Trophoblast cell (in vitro differentiated cells and primary cell): ENCODE results near the gene RPL10A.

Source experiments
- DNase-seq, 2 donors: peaks; one replicate each; pipeline ENCODE4 v3.0.0-alpha.2; 2016
- H2AFZ ChIP-seq: 2 replicates; pipeline ENCODE4 v1.6.1; 2013; ENCODE audit warnings: low read length, moderate library complexity, mild to moderate bottlenecking; ENCODE audit not compliant: insufficient read depth, poor library complexity
- H2AK5ac ChIP-seq: 2 replicates; pipeline ENCODE4 v1.6.1; 2013; ENCODE audit warnings: mild to moderate bottlenecking, low read length
- H2BK120ac ChIP-seq: 2 replicates; pipeline ENCODE4 v1.6.1; 2013; ENCODE audit warnings: low read length, mild to moderate bottlenecking, moderate library complexity; ENCODE audit not compliant: insufficient read depth, poor library complexity
- H2BK12ac ChIP-seq: 2 replicates; pipeline ENCODE4 v1.6.1; 2013; ENCODE audit warnings: mild to moderate bottlenecking, low read length, moderate library complexity
- H2BK5ac ChIP-seq: 2 replicates; pipeline ENCODE4 v1.6.1; 2013; ENCODE audit warnings: low read length, low read depth, moderate library complexity, mild to moderate bottlenecking; ENCODE audit not compliant: poor library complexity
- H3K14ac ChIP-seq: 2 replicates; pipeline ENCODE4 v1.6.1; 2013; ENCODE audit warnings: mild to moderate bottlenecking, low read length
- H3K18ac ChIP-seq: 2 replicates; pipeline ENCODE4 v1.6.1; 2013; ENCODE audit warnings: mild to moderate bottlenecking, low read length
- H3K23ac ChIP-seq: 2 replicates; pipeline ENCODE4 v1.6.1; 2013; ENCODE audit warnings: low read length
- H3K27ac ChIP-seq: 2 replicates; pipeline ENCODE4 v1.5.1; 2013; ENCODE audit warnings: low read depth, mild to moderate bottlenecking, inconsistent platforms, low read length, moderate library complexity
- H3K27me3 ChIP-seq: 2 replicates; pipeline ENCODE4 v1.6.1; 2013; ENCODE audit warnings: inconsistent platforms, mild to moderate bottlenecking, low read length, moderate library complexity; ENCODE audit not compliant: insufficient read depth
- H3K36me3 ChIP-seq, 2 experiments: 1 replicate in 1 of 2; 2 replicates in 1 of 2; pipeline ENCODE4 v1.6.1; 2013; ENCODE audit warnings: low read length in 2 of 2, mild to moderate bottlenecking in 2 of 2, moderate library complexity in 1 of 2; ENCODE audit not compliant: insufficient read depth in 2 of 2, control insufficient read depth in 1 of 2
- H3K4ac ChIP-seq: 2 replicates; pipeline ENCODE4 v1.6.1; 2013; ENCODE audit warnings: low read depth, mild to moderate bottlenecking, low read length, moderate library complexity
- H3K4me1 ChIP-seq, 2 experiments: 1 replicate in 1 of 2; 2 replicates in 1 of 2; pipeline ENCODE4 v1.6.1; 2013; ENCODE audit warnings: low read length in 2 of 2, mild to moderate bottlenecking in 2 of 2, moderate library complexity in 1 of 2; ENCODE audit not compliant: insufficient read depth in 2 of 2, control insufficient read depth in 1 of 2
- H3K4me2 ChIP-seq: 2 replicates; pipeline ENCODE4 v1.6.1; 2013; ENCODE audit warnings: inconsistent platforms, mild to moderate bottlenecking, low read length, moderate library complexity
- H3K4me3 ChIP-seq: 2 replicates; pipeline ENCODE4 v1.5.1; 2013; ENCODE audit warnings: mild to moderate bottlenecking, low read depth, low read length, inconsistent platforms
- H3K79me1 ChIP-seq: one replicate; pipeline ENCODE4 v1.6.1; 2013; ENCODE audit warnings: low read length
- H3K79me2 ChIP-seq: 2 replicates; pipeline ENCODE4 v1.6.1; 2013; ENCODE audit warnings: low read length, mild to moderate bottlenecking; ENCODE audit not compliant: control insufficient read depth, insufficient read depth, poor library complexity
- H3K9ac ChIP-seq: 2 replicates; pipeline ENCODE4 v1.6.1; 2013; ENCODE audit warnings: mild to moderate bottlenecking, low read length
- H3K9me3 ChIP-seq: 2 replicates; pipeline ENCODE4 v1.6.1; 2013; ENCODE audit warnings: low read depth, mild to moderate bottlenecking, control low read depth, inconsistent platforms, low read length; ENCODE audit not compliant: insufficient read depth
- H4K12ac ChIP-seq: 2 replicates; pipeline ENCODE4 v1.6.1; 2013; ENCODE audit warnings: low read depth, mild to moderate bottlenecking, low read length, moderate library complexity
- H4K8ac ChIP-seq: 2 replicates; pipeline ENCODE4 v1.6.1; 2013; ENCODE audit warnings: low read depth, mild to moderate bottlenecking, low read length, moderate library complexity
- H4K91ac ChIP-seq: one replicate; pipeline ENCODE4 v1.6.1; 2013; ENCODE audit warnings: low read depth, mild to moderate bottlenecking, low read length, moderate library complexity
- WGBS: extraction: QIAGEN DNeasy Blood & Tissue Kit; methylation state at CpG from one replicate; pipeline ENCODE4 v1.1.7; 2013; ENCODE audit warnings: missing lambda C conversion rate; ENCODE audit not compliant: insufficient read length, insufficient coverage; ENCODE audit errors: extremely low coverage; 5-methylcytosine and 5-hydroxymethylcytosine counted together

Gene RPL10A

GRCh38 chr6:35497571-35498421 lies 29.6 kb downstream of the RPL10A start:
- Histone ChIP-seq H3K23ac (no peak overlapping the region), H3K9ac (peak overlapping the region; percentile 98)
- WGBS, result no CpG with 5 or more reads among the region's 77 CpGs

GRCh38 chr6:35498422-35499067 lies 30.3 kb downstream of the RPL10A start:
- no CpG with 5 or more reads among the region's 14 CpGs for WGBS
- Histone ChIP-seq H2BK12ac (peak overlapping the region; percentile 43), H3K4me2 (peak overlapping the region; percentile 66), H2BK120ac (peak overlapping the region; percentile 99), H3K36me3 (peaks cover 3 to 4% of the 10 kb centered on the region in 2 experiments), H3K14ac (peak overlapping the region; percentile 97), H2AFZ (peak overlapping the region; percentile 58), H3K4ac (peak overlapping the region; percentile 87), H3K79me2 (peaks cover 46% of the 10 kb centered on the region), H3K4me1 (peaks cover 29 to 38% of the 10 kb centered on the region in 2 experiments), H3K9me3 (peaks cover 3% of the 10 kb centered on the region), H3K79me1 (peaks cover 47% of the 10 kb centered on the region), H2BK5ac (peak overlapping the region; percentile 88), H4K8ac (peak overlapping the region; percentile 93), H2AK5ac (peak overlapping the region; percentile 84), H3K18ac (peak overlapping the region; percentile 95), H3K27me3 (no peaks in the 10 kb centered on the region), H3K9ac (peak overlapping the region; percentile 98), H4K91ac (peak overlapping the region; percentile 97), H4K12ac (peak overlapping the region; percentile 43), H3K23ac (no peak overlapping the region), H3K27ac (peak overlapping the region; percentile 98), H3K4me3 (peak overlapping the region; percentile 90)
- peak in 1 of 2 donors; percentile 36 for DNase-seq

More at GRCh38 chr6:35497571-35498421, 29.6 kb downstream of the RPL10A start:
- Histone ChIP-seq H3K79me1 (peaks cover 53% of the 10 kb centered on the region), H2AFZ (peak overlapping the region; percentile 71), H3K14ac (peak overlapping the region; percentile 97), H4K12ac (peak overlapping the region; percentile 63), H3K4ac (peak overlapping the region; percentile 87), H2AK5ac (peak overlapping the region; percentile 98), H3K79me2 (peaks cover 51% of the 10 kb centered on the region), H3K36me3 (peaks cover 6 to 8% of the 10 kb centered on the region in 2 experiments), H2BK12ac (peak overlapping the region; percentile 58), H3K4me1 (peaks cover 36 to 45% of the 10 kb centered on the region in 2 experiments), H3K27me3 (no peaks in the 10 kb centered on the region), H3K9me3 (peaks cover 3% of the 10 kb centered on the region), H4K91ac (peak overlapping the region; percentile 97), H4K8ac (peak overlapping the region; percentile 93), H3K27ac (peak overlapping the region; percentile 98), H3K4me3 (peak overlapping the region; percentile 90), H3K4me2 (peak overlapping the region; percentile 66), H2BK120ac (peak overlapping the region; percentile 99), H2BK5ac (peak overlapping the region; percentile 88), H3K18ac (peak overlapping the region; percentile 95)
- peak in 1 of 2 donors; percentile 56 for DNase-seq

GRCh38 chr6:35499372-35499771 lies 31.2 kb downstream of the RPL10A start:
- no CpG with 5 or more reads among the region's 4 CpGs for WGBS

DNA sequence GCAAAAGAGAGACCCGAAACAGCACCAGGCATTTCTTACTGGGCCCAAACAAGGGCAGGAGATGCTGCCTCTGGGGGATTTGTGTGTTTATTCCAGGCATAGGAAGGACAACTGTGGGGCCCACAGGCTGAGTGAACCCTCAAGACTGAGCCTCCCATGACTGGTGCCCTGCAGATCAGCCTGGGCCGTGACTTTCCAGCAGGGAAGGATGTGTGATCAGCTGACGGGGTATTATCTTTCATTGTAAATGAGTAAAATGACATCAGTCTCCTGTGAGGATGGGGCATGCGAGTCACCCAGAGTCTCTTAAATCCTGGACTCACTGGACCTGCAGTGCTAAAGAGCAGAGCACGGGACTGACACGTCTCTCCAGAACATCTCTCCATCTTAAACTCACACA lies 32.6 kb downstream of the RPL10A start:
- Histone ChIP-seq H2BK120ac (no peak overlapping the region), H3K27me3 (no peaks in the 10 kb centered on the region), H4K12ac (no peak overlapping the region), H3K36me3 (no peaks in the 10 kb centered on the region), H3K79me2 (peaks cover 23% of the 10 kb centered on the region), H3K9ac (no peak overlapping the region), H4K91ac (peak overlapping the region; percentile 29), H4K8ac (no peak overlapping the region), H3K27ac (no peak overlapping the region), H3K9me3 (peaks cover 3% of the 10 kb centered on the region), H2BK5ac (no peak overlapping the region), H2AFZ (no peak overlapping the region), H2AK5ac (no peak overlapping the region), H2BK12ac (no peak overlapping the region), H3K18ac (no peak overlapping the region), H3K79me1 (peaks cover 25% of the 10 kb centered on the region), H3K4me2 (no peak overlapping the region), H3K4ac (no peak overlapping the region), H3K14ac (no peak overlapping the region), H3K4me3 (no peak overlapping the region), H3K23ac (no peak overlapping the region), H3K4me1 (peaks cover 12 to 18% of the 10 kb centered on the region in 2 experiments)
- no CpG with 5 or more reads among the region's 6 CpGs for WGBS
- DNase-seq, result no peak

More at GRCh38 chr6:35499372-35499771, 31.2 kb downstream of the RPL10A start:
- no peak overlapping the region for H3K4ac ChIP-seq
- no peak overlapping the region for H2BK12ac ChIP-seq
- H3K4me2 ChIP-seq, result no peak overlapping the region
- no peak overlapping the region for H3K23ac ChIP-seq
- H3K27ac ChIP-seq, result no peak overlapping the region
- H4K8ac ChIP-seq, result no peak overlapping the region
- H4K12ac ChIP-seq, result no peak overlapping the region
- no peak for DNase-seq
- no peak overlapping the region for H3K9ac ChIP-seq
- no peak overlapping the region for H2BK5ac ChIP-seq
- no peak overlapping the region for H3K4me3 ChIP-seq
- H3K18ac ChIP-seq, result peak overlapping the region; percentile 1
- H3K79me1 ChIP-seq, result peaks cover 39% of the 10 kb centered on the region
- H3K27me3 ChIP-seq, result no peaks in the 10 kb centered on the region
- no peaks in the 10 kb centered on the region for H3K36me3 ChIP-seq
- no peak overlapping the region for H2BK120ac ChIP-seq
- H3K4me1 ChIP-seq, result peaks cover 21 to 30% of the 10 kb centered on the region in 2 experiments
- H2AFZ ChIP-seq, result no peak overlapping the region
- peak overlapping the region; percentile 97 for H4K91ac ChIP-seq
- H2AK5ac ChIP-seq, result no peak overlapping the region
- H3K14ac ChIP-seq, result no peak overlapping the region
- peaks cover 37% of the 10 kb centered on the region for H3K79me2 ChIP-seq
- peaks cover 3% of the 10 kb centered on the region for H3K9me3 ChIP-seq
